GM18951 (cell line): ENCODE measurements around the gene DNAH7.

Source experiments
- POLR2A ChIP-seq: IDR thresholded peaks from 4 replicates; pipeline ENCODE4 v1.6.1; 2011; ENCODE audit warnings: mild to moderate bottlenecking; ENCODE audit not compliant: insufficient read length, insufficient read depth; ENCODE audit errors: extremely low read depth
- in situ Hi-C: fragments of 300-500 bp; cut with MboI; formaldehyde crosslinking; loops from one replicate; pipeline ENCODE4 v1.12.0; 2022; ENCODE audit warnings: low sequenced_read_pairs, mixed read lengths, inconsistent platforms; ENCODE audit not compliant: unreplicated experiment

The DNAH7 gene

DNA sequence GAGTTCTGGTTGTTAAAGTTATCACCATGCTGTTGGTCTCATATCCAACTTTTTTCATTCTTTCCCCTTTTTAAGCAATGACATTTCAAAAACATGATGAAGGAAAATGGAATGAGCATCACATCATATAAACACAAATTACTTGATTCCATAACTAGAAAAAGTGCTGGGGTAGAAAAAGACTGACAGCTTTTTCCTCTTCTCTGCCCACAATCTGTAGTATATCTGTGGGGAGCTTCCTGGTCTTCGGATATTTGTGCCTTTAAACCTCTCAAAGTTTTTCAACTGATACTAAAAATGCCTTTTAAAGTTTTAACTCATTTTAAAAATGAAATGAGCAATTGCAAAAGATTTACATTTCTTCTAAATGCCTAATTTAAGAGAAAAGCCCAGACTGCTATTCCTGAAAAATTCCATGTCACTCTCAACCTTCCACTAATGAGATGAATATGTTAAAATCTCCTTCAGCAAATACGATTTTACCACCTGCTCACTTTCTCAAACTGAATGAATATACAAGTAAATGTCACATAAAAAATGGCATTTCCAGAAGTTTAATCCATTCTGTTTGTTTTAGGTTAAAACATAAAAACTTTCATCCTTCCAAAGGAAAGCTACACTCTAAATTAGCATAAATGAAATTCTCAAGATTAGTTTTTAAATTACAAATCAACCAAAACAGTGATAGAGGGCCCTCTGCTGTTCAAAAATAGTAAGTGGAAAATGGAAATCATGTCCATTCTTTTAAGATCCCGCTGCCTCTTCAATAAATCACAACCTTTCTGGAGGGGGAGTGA is 2.1 kb downstream of the DNAH7 start:
- TF ChIP-seq POLR2A: no peak
- in situ Hi-C loops: loop anchor here (10.0 to 25.0 kb wide), 3 partner anchors 402 to 754 kb away; no protein-coding TSS in a partner anchor

DNA sequence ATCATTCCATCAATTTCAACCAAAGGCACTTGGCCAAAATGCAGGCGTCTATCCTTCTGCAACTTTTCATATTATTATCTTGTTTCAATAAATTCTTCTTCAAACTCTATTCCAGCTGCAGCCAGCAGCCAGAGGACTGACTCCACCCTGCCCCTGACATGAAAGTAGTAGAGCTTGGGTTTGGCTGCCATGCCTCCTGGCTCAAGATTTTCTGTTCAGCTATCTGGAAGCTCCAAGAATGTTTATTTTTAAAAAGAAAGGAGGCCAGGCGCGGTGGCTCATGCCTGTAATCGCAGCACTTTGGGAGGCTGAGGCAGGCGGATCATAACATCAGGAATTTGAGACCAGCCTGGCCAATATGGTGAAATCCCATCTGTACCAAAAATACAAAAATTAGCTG is 4.9 kb downstream of the DNAH7 start:
- in situ Hi-C loops: loop anchor here (10.0 to 25.0 kb wide), 3 partner anchors 399 to 751 kb away; no protein-coding TSS in a partner anchor
- TF ChIP-seq POLR2A: no peak

GRCh38 chr2:196059491-196059960 is 9.1 kb downstream of the DNAH7 start:
- TF ChIP-seq POLR2A: no peak
- in situ Hi-C loops: loop anchor here (25.0 kb wide), 2 partner anchors 497 to 747 kb away; no protein-coding TSS in a partner anchor

GRCh38 chr2:196054631-196055030 is 14.0 kb downstream of the DNAH7 start:
- in situ Hi-C loops: loop anchor here (25.0 kb wide), 2 partner anchors 492 to 742 kb away; no protein-coding TSS in a partner anchor

DNA sequence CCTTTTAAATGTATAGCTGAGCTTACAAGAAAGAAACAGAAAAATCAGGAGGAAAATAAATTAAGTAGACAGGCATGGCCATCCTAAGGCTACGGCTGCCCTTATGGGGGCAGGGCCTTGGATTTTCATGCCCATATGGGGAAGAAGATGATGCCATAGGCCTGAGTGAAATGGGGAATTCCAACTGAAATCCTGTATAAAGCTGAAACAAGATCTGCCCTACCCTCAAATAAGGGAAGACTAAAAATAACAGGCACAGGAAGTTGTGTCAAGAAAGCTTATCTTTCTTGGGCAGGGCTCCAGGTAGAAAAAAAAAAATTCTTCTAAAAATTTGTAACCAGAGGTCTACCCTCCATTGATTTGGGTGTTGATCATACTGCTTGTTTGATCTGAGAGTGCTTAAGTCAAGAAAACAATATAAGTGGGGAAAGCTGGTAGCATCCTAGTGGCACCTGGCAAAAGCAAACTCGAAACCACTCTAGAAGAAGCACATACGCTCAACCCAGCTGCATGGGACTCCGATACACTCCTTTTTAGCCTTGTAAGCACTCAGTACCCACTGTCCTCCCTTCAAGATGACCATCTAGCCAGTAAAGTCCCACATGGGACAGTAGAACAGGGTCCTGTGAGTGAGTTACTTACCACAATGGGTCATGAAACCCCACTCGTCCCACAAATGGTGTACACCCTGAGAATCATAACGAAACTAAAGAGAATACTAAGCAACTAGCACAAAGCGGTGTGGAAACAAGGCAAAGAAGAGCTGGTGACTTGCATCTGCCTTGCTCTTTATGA is 22.3 kb downstream of the DNAH7 start:
- TF ChIP-seq POLR2A: no peak
- in situ Hi-C loops: no loop called here

More at GRCh38 chr2:196054631-196055030, 14.0 kb downstream of the DNAH7 start:
- no peak for TF ChIP-seq POLR2A

DNA sequence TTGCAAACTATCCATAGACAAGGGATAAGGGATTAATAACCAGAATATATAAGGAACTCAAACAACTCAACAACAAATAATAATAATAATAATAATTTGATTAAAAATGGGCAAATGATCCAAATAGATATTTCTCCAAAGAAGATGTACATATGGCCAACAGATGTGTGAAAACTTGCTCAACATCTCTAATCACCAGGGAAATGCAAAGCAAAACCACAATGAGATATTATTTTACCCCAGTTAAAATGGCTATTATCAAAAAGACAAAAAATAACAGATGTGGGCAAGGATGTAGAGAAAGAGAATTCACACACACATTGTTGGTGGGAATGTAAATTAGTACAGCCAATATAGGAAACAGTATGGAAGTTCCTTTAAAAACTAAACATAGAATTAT is 26.9 kb downstream of the DNAH7 start:
- in situ Hi-C loops: no loop called here
- no peak for TF ChIP-seq POLR2A

DNA sequence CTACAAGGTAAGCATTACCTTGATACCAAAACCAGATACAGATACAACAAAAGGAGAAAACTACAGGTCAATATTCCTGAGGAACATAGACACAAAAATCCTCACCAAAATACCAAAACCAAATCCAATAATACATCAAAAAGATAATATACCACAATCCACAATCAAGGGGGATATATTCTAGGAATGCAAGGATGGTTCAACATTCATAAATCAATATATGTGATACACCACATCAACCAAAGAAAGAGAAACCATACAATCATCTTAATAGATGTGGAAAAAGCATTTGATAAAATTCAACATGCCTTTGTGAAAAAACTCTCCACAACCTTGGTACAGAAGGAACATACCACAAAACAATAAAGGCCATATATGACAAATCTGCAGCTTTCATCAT is 28.4 kb downstream of the DNAH7 start:
- in situ Hi-C loops: no loop called here
- TF ChIP-seq POLR2A: no peak

- in situ Hi-C loops: no loop called here
- TF ChIP-seq POLR2A: no peak
Measured at GRCh38 chr2:196036442-196036841, 32.2 kb downstream of the DNAH7 start.

GRCh38 chr2:196018037-196018436 is 50.6 kb downstream of the DNAH7 start:
- TF ChIP-seq POLR2A: no peak
- in situ Hi-C loops: no loop called here

- in situ Hi-C loops: no loop called here
- TF ChIP-seq POLR2A: no peak
Measured at GRCh38 chr2:196012314-196012713, 56.3 kb downstream of the DNAH7 start.

- TF ChIP-seq POLR2A: no peak
Measured at GRCh38 chr2:196000551-196000950, 68.1 kb downstream of the DNAH7 start.

GRCh38 chr2:195998070-195998469 is 70.6 kb downstream of the DNAH7 start:
- in situ Hi-C loops: no loop called here
- no peak for TF ChIP-seq POLR2A

More at GRCh38 chr2:196000551-196000950, 68.1 kb downstream of the DNAH7 start:
- in situ Hi-C loops: no loop called here

GRCh38 chr2:195995499-195995898 is 73.1 kb downstream of the DNAH7 start:
- in situ Hi-C loops: no loop called here
- no peak for TF ChIP-seq POLR2A

DNA sequence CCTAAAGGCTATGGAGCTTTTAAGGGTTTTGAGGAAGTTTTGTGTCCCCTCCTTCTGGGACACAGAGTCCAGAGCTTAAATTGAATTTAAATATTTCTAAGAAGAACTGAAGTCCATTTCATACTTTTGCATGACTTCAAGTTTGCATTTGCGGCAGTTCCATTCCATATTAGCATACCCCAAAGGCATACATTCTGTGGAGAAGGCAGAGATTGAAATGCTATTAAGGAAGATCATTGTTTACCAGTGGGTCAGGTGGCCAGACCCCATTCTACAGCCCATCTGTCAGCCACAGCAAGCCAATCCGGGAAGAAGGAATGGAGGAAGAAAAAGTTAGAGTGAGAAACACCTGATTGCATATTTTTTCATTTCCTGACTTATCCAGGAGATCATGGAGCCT is 75.0 kb downstream of the DNAH7 start:
- TF ChIP-seq POLR2A: no peak
- in situ Hi-C loops: no loop called here

- in situ Hi-C loops: no loop called here
- no peak for TF ChIP-seq POLR2A
Measured at GRCh38 chr2:195985741-195986140, 82.9 kb downstream of the DNAH7 start.
